ENCODE data around the gene PGP.

Gene PGP

GRCh38 chr16:2165861-2166260 lies 48.8 kb downstream of the PGP start:
- H3K27me3 ChIP-seq (ENCODE audit: control insufficient read depth, insufficient read depth, low read length) = no peaks in the 10 kb centered on the region
- no peaks in the 10 kb centered on the region for H3K9me3 ChIP-seq (ENCODE audit: control insufficient read depth, low read depth, low read length)
- H3K4me3 ChIP-seq (ENCODE audit: low read length) = no peak overlapping the region
- no peaks in the 10 kb centered on the region for H3K4me1 ChIP-seq (ENCODE audit: control insufficient read depth, low read depth, low read length)
- no peak overlapping the region for H3K27ac ChIP-seq (ENCODE audit: low read length)
- H3K36me3 ChIP-seq (ENCODE audit: control insufficient read depth, low read depth, low read length) = peaks cover 27% of the 10 kb centered on the region
- H3K9ac ChIP-seq (ENCODE audit: low read length) = no peak overlapping the region

- H3K27me3 ChIP-seq (ENCODE audit: control insufficient read depth, insufficient read depth, low read length) = no peaks in the 10 kb centered on the region
- H3K36me3 ChIP-seq (ENCODE audit: control insufficient read depth, low read depth, low read length) = peaks cover 20% of the 10 kb centered on the region
- H3K4me1 ChIP-seq (ENCODE audit: control insufficient read depth, low read depth, low read length) = no peaks in the 10 kb centered on the region
- no peak overlapping the region for H3K27ac ChIP-seq (ENCODE audit: low read length)
- H3K9ac ChIP-seq (ENCODE audit: low read length) = no peak overlapping the region
- H3K9me3 ChIP-seq (ENCODE audit: control insufficient read depth, low read depth, low read length) = no peaks in the 10 kb centered on the region
- no peak overlapping the region for H3K4me3 ChIP-seq (ENCODE audit: low read length)
These were observed 51.3 kb downstream of the PGP start for GRCh38 chr16:2163211-2163881.

GRCh38 chr16:2162676-2163118 lies 51.9 kb downstream of the PGP start:
- Histone ChIP-seq H3K36me3 (ENCODE audit: control insufficient read depth, low read depth, low read length) (peaks cover 15% of the 10 kb centered on the region), H3K4me1 (ENCODE audit: control insufficient read depth, low read depth, low read length) (no peaks in the 10 kb centered on the region), H3K4me3 (ENCODE audit: low read length) (no peak overlapping the region), H3K27me3 (ENCODE audit: control insufficient read depth, insufficient read depth, low read length) (no peaks in the 10 kb centered on the region), H3K9me3 (ENCODE audit: control insufficient read depth, low read depth, low read length) (no peaks in the 10 kb centered on the region), H3K27ac (ENCODE audit: low read length) (no peak overlapping the region), H3K9ac (ENCODE audit: low read length) (no peak overlapping the region)

- Histone ChIP-seq H3K27me3 (ENCODE audit: control insufficient read depth, insufficient read depth, low read length) (no peaks in the 10 kb centered on the region), H3K9ac (ENCODE audit: low read length) (no peak overlapping the region), H3K4me1 (ENCODE audit: control insufficient read depth, low read depth, low read length) (peaks cover 2% of the 10 kb centered on the region), H3K36me3 (ENCODE audit: control insufficient read depth, low read depth, low read length) (peaks cover 11% of the 10 kb centered on the region), H3K4me3 (ENCODE audit: low read length) (no peak overlapping the region), H3K9me3 (ENCODE audit: control insufficient read depth, low read depth, low read length) (no peaks in the 10 kb centered on the region), H3K27ac (ENCODE audit: low read length) (no peak overlapping the region)
These were observed 52.7 kb downstream of the PGP start for GRCh38 chr16:2161911-2162310.
